Osteoblast (primary cell): ENCODE measurements around the gene ALOX12B. TPM values are rescaled to one million over a fixed set of nuclear protein-coding genes. Genes with fewer than 3 reads are reported as not detected.

ENCODE experiments used
- DNase-seq: peaks from one replicate; pipeline ENCODE4 v3.0.0; 2011; ENCODE audit warnings: low spot score, mixed read lengths; ENCODE audit not compliant: insufficient read length; ENCODE audit errors: missing footprints
- H2AFZ ChIP-seq: 2 replicates; pipeline ENCODE4 v1.6.0; 2011; ENCODE audit warnings: mild to moderate bottlenecking, low read length
- H3K27ac ChIP-seq: 2 replicates; pipeline ENCODE4 v1.5.1; 2011; ENCODE audit warnings: mild to moderate bottlenecking, low read depth, low read length, moderate library complexity
- H3K27me3 ChIP-seq: 2 replicates; pipeline ENCODE4 v1.6.0; 2012; ENCODE audit warnings: mild to moderate bottlenecking, control low read depth, inconsistent platforms, low read length, moderate library complexity; ENCODE audit not compliant: insufficient read depth
- H3K36me3 ChIP-seq: 2 replicates; pipeline ENCODE4 v1.5.1; 2011; ENCODE audit warnings: mild to moderate bottlenecking, low read length, control low read depth, moderate library complexity; ENCODE audit not compliant: insufficient read depth
- H3K4me1 ChIP-seq: 2 replicates; pipeline ENCODE4 v1.5.1; 2011; ENCODE audit warnings: mild to moderate bottlenecking, low read length, control low read depth, moderate library complexity; ENCODE audit not compliant: insufficient read depth
- H3K4me2 ChIP-seq: 2 replicates; pipeline ENCODE4 v1.6.0; 2011; ENCODE audit warnings: mild to moderate bottlenecking, low read length; ENCODE audit not compliant: insufficient read depth
- H3K4me3 ChIP-seq: fragments of 200-600 bp; sonication (generic); 3 replicates; pipeline ENCODE4 v1.5.1; 2012; ENCODE audit warnings: mild to moderate bottlenecking, low read length, inconsistent platforms; ENCODE audit not compliant: insufficient read depth
- H3K79me2 ChIP-seq: 2 replicates; pipeline ENCODE4 v1.6.0; 2012; ENCODE audit warnings: mild to moderate bottlenecking, low read length, control low read depth, inconsistent platforms; ENCODE audit not compliant: insufficient read depth
- H3K9me3 ChIP-seq: 2 replicates; pipeline ENCODE4 v1.5.1; 2011; ENCODE audit warnings: low read depth, low read length, control low read depth
- H4K20me1 ChIP-seq: 2 replicates; pipeline ENCODE4 v1.6.0; 2012; ENCODE audit warnings: mild to moderate bottlenecking, low read length, control low read depth; ENCODE audit not compliant: insufficient read depth
- CTCF ChIP-seq: IDR thresholded peaks from 2 replicates; pipeline ENCODE4 v1.5.1; 2011; ENCODE audit warnings: mild to moderate bottlenecking, low read depth, low read length, moderate library complexity; ENCODE audit errors: extremely low read depth
- total RNA-seq: library from RNA; depleted of rRNA; stranded (reverse); fragments of >200 nt; gene quantifications from 2 replicates; pipeline ENCODE4 v1.2.3, GENCODE V29; 2012

The ALOX12B gene
- total RNA-seq, 1 donor: not detected

DNA sequence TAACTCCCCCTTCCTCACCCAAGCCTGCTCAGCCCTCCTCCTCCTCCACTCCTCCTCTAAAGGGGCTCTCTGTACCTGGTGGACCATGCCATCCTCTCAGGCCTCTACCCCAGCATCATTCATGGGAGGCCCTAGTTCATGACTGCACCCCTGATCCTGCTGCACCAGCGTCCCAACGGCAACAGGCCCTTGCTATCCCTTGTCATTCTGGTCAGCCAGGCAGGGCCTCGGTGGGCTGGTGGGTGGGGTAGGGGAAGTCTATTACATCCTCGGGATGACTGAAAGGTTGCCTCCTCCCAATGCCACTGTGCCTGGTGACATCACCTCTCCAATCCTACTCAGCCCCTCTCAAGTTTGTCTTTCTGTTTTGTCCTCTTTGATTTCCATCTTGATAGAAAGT, 19.7 kb downstream of the ALOX12B start:
- Histone ChIP-seq H3K27ac (no peak overlapping the region), H3K4me2 (no peak overlapping the region), H3K79me2 (no peaks in the 10 kb centered on the region), H3K9me3 (no peaks in the 10 kb centered on the region), H3K4me3 (no peak overlapping the region), H4K20me1 (no peaks in the 10 kb centered on the region), H3K27me3 (peaks cover 61% of the 10 kb centered on the region), H3K36me3 (no peaks in the 10 kb centered on the region), H2AFZ (no peak overlapping the region), H3K4me1 (no peaks in the 10 kb centered on the region)
- peak; percentile 45 for DNase-seq
- no peak for TF ChIP-seq CTCF

GRCh38 chr17:8066841-8067775, 20.4 kb downstream of the ALOX12B start:
- Histone ChIP-seq H3K9me3 (no peaks in the 10 kb centered on the region), H3K27me3 (peaks cover 61% of the 10 kb centered on the region), H3K4me3 (no peak overlapping the region), H4K20me1 (no peaks in the 10 kb centered on the region), H3K27ac (no peak overlapping the region), H3K79me2 (no peaks in the 10 kb centered on the region), H3K4me1 (no peaks in the 10 kb centered on the region), H2AFZ (no peak overlapping the region), H3K4me2 (no peak overlapping the region), H3K36me3 (no peaks in the 10 kb centered on the region)
- no peak for TF ChIP-seq CTCF
- DNase-seq: peak; percentile 78

- no peak for TF ChIP-seq CTCF
- Histone ChIP-seq H3K4me1 (no peaks in the 10 kb centered on the region), H2AFZ (no peak overlapping the region), H3K36me3 (no peaks in the 10 kb centered on the region), H3K9me3 (no peaks in the 10 kb centered on the region), H3K4me2 (no peak overlapping the region), H3K27ac (no peak overlapping the region), H3K27me3 (peaks cover 66% of the 10 kb centered on the region), H3K4me3 (no peak overlapping the region), H4K20me1 (no peaks in the 10 kb centered on the region), H3K79me2 (no peaks in the 10 kb centered on the region)
- peak; percentile 49 for DNase-seq
Observed at GRCh38 chr17:8064561-8065019, 22.9 kb downstream of the ALOX12B start.

GRCh38 chr17:8063761-8064534, 23.6 kb downstream of the ALOX12B start:
- H3K4me2 ChIP-seq: no peak overlapping the region
- no peak overlapping the region for H2AFZ ChIP-seq
- no peaks in the 10 kb centered on the region for H3K4me1 ChIP-seq
- H3K36me3 ChIP-seq: no peaks in the 10 kb centered on the region
- no peak for TF ChIP-seq CTCF
- H4K20me1 ChIP-seq: no peaks in the 10 kb centered on the region
- peak; percentile 55 for DNase-seq
- peaks cover 71% of the 10 kb centered on the region for H3K27me3 ChIP-seq
- H3K79me2 ChIP-seq: no peaks in the 10 kb centered on the region
- no peaks in the 10 kb centered on the region for H3K9me3 ChIP-seq
- no peak overlapping the region for H3K4me3 ChIP-seq
- H3K27ac ChIP-seq: no peak overlapping the region
